GM23338 (cell line): ENCODE measurements around the gene PANK4. TPM values are rescaled to one million over a fixed set of nuclear protein-coding genes. Genes with fewer than 3 reads are reported as not detected.

Experiments used
- ATAC-seq: fragments of 200-7000 bp; cut with Tn5 transposase; 3 replicates; pipeline ENCODE4 v1.9.1; 2020
- DNase-seq: peaks from one replicate; pipeline ENCODE4 v3.0.0-alpha.2; 2015; ENCODE audit warnings: low spot score
- H2AFZ ChIP-seq: fragments of 200-600 bp; sonication (generic); 2 replicates; pipeline ENCODE4 v1.8.0; 2016; ENCODE audit warnings: antibody characterized with exemption, mild to moderate bottlenecking, moderate library complexity
- H3F3A ChIP-seq: fragments of 200-600 bp; sonication (generic); replicated peaks from 2 replicates; pipeline ENCODE4 v1.8.0; 2017; ENCODE audit warnings: antibody characterized with exemption, mixed run types, low read depth
- H3K27ac ChIP-seq: fragments of 200-600 bp; sonication (generic); 2 replicates; pipeline ENCODE4 v1.6.1; 2016; ENCODE audit warnings: low read depth
- H3K27me3 ChIP-seq: fragments of 200-600 bp; sonication (generic); 2 replicates; pipeline ENCODE4 v1.8.0; 2016; ENCODE audit warnings: mild to moderate bottlenecking, mixed run types, moderate library complexity; ENCODE audit not compliant: insufficient read depth
- H3K36me3 ChIP-seq: fragments of 200-600 bp; sonication (generic); 2 replicates; pipeline ENCODE4 v1.8.0; 2016; ENCODE audit warnings: mild to moderate bottlenecking; ENCODE audit not compliant: insufficient read depth
- H3K4me1 ChIP-seq: fragments of 200-600 bp; sonication (generic); 2 replicates; pipeline ENCODE4 v1.8.0; 2016; ENCODE audit warnings: mild to moderate bottlenecking, moderate library complexity; ENCODE audit not compliant: insufficient read depth
- H3K4me2 ChIP-seq: fragments of 200-600 bp; sonication (generic); 2 replicates; pipeline ENCODE4 v1.7.1; 2017; ENCODE audit warnings: mixed run types
- H3K4me3 ChIP-seq: fragments of 200-600 bp; sonication (generic); 2 replicates; pipeline ENCODE4 v1.6.1; 2016; ENCODE audit warnings: mixed run types
- H3K79me2 ChIP-seq: fragments of 200-600 bp; sonication (generic); replicated peaks from 2 replicates; pipeline ENCODE4 v1.8.0; 2017; ENCODE audit warnings: mild to moderate bottlenecking; ENCODE audit not compliant: insufficient read depth
- H3K9me2 ChIP-seq: fragments of 200-600 bp; sonication (generic); 2 replicates; pipeline ENCODE4 v1.8.0; 2017; ENCODE audit not compliant: insufficient read depth
- H4K20me1 ChIP-seq: fragments of 200-600 bp; sonication (generic); replicated peaks from 2 replicates; pipeline ENCODE4 v1.8.0; 2017; ENCODE audit warnings: mild to moderate bottlenecking; ENCODE audit not compliant: insufficient read depth
- H3K27ac Mint-ChIP-seq: 2 replicates; pipeline ENCODE4 v1.8.0; 2020; ENCODE audit warnings: inconsistent platforms, mild to moderate bottlenecking, moderate library complexity, mixed read lengths
- H3K27me3 Mint-ChIP-seq: 3 replicates; pipeline ENCODE4 v1.8.0; 2022; ENCODE audit warnings: low read depth, mild to moderate bottlenecking, moderate library complexity, mixed read lengths, inconsistent platforms; ENCODE audit not compliant: insufficient read depth, poor library complexity
- H3K36me3 Mint-ChIP-seq: 3 replicates; pipeline ENCODE4 v1.8.0; 2021; ENCODE audit warnings: low read depth, mild to moderate bottlenecking, inconsistent platforms, moderate library complexity, mixed read lengths
- H3K4me1 Mint-ChIP-seq: 3 replicates; pipeline ENCODE4 v1.8.0; 2020; ENCODE audit warnings: mild to moderate bottlenecking, inconsistent platforms, mixed read lengths
- H3K4me3 Mint-ChIP-seq: 3 replicates; pipeline ENCODE4 v1.8.0; 2021; ENCODE audit warnings: moderate library complexity, mild to moderate bottlenecking, inconsistent platforms, mixed read lengths
- H3K9me3 Mint-ChIP-seq: 3 replicates; pipeline ENCODE4 v1.8.0; 2020; ENCODE audit warnings: moderate library complexity, mild to moderate bottlenecking, inconsistent platforms, mixed read lengths
- CREB1 ChIP-seq: fragments of 250-450 bp; sonication (Bioruptor Pico); IDR thresholded peaks from 2 replicates; pipeline ENCODE4 v1.5.0; 2020; ENCODE audit warnings: low read depth, mild to moderate bottlenecking, moderate library complexity
- JUNB ChIP-seq: IDR thresholded peaks from one replicate; pipeline ENCODE4 v1.6.1; 2016; ENCODE audit warnings: antibody characterized with exemption; ENCODE audit not compliant: unreplicated experiment
- NANOG ChIP-seq: IDR thresholded peaks from 2 replicates; pipeline ENCODE4 v1.6.1; 2016; ENCODE audit warnings: antibody characterized with exemption, borderline replicate concordance
- POLR2AphosphoS5 ChIP-seq: IDR thresholded peaks from 2 replicates; pipeline ENCODE4 v1.6.1; 2016; ENCODE audit warnings: antibody characterized with exemption, low read depth
- STAT1 ChIP-seq: IDR thresholded peaks from one replicate; pipeline ENCODE4 v1.6.1; 2016; ENCODE audit warnings: antibody characterized with exemption; ENCODE audit not compliant: unreplicated experiment
- ZNF331 ChIP-seq: fragments of 250-450 bp; sonication (Bioruptor Pico); IDR thresholded peaks from 2 replicates; pipeline ENCODE4 v1.5.0; 2020; ENCODE audit warnings: low read depth, mild to moderate bottlenecking, moderate library complexity
- polyA plus RNA-seq: library from polyadenylated mRNA; unstranded; fragments of >200 nt; fragmentation: Nextera tagmentation; extraction: Ambion mirVana; gene quantifications from 2 replicates; pipeline ENCODE4 v1.2.1, GENCODE V29; 2016
- total RNA-seq: library from RNA; depleted of rRNA; stranded (reverse); fragments of >200 nt; shearing (Covaris generic); gene quantifications from 2 replicates; pipeline ENCODE4 v1.2.3, GENCODE V29; 2014
- TF ChIP-seq, protein P1 (sequence below): fragments of 250-450 bp; sonication (Bioruptor Pico); IDR thresholded peaks from 2 replicates; pipeline ENCODE4 v1.5.0; 2020; ENCODE audit warnings: mild to moderate bottlenecking, moderate library complexity
- TF ChIP-seq, protein P2 (sequence below), 2 experiments: fragments of 200-600 bp in 1 of 2; sonication (generic) in 1 of 2; conservative IDR thresholded peaks; 2 replicates each; pipeline versions ENCODE4 v1.5.1 to v1.6.1; 2016 to 2017; ENCODE audit warnings: antibody characterized with exemption in 2 of 2, low read depth in 2 of 2, mild to moderate bottlenecking in 2 of 2, moderate library complexity in 1 of 2

PANK4 gene
- total and polyA plus RNA-seq, 2 experiments from 2014 or later, result 25.8 to 43.7 TPM

DNA sequence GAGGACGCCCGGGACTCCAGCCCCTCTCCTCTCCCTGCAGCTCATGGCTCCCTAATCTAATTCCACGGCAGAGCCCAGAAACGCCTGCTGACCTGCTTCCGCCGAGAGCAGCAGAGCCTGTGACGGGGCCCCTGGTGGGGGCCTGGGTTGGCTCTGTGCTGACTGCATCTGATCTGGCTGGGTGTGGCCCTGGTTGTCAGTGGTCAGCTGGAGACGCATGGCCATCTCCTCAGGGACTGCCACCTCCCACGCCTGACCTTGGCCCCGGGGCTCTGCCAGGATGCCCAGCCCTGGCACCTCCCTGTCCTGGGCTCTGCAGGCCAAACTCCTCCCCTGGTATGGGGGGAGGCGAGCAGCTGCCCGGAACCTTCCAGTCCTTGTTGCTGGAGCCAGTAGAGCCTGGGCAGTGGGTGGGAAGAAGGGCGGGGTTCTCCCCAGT is 51.4 kb downstream of the PANK4 start:
- Histone ChIP-seq H3K36me3 (no peaks in the 10 kb centered on the region), H3F3A (no peaks in the 10 kb centered on the region), H3K27me3 (no peaks in the 10 kb centered on the region), H3K79me2 (no peaks in the 10 kb centered on the region), H3K9me2 (no peaks in the 10 kb centered on the region), H2AFZ (no peak overlapping the region), H3K4me1 (no peaks in the 10 kb centered on the region), H3K4me2 (no peak overlapping the region), H3K27ac (no peak overlapping the region), H4K20me1 (no peaks in the 10 kb centered on the region), H3K4me3 (no peak overlapping the region)
- peaks cover 1% of the 10 kb centered on the region for H3K27me3 Mint-ChIP-seq
- DNase-seq, result no peak
- H3K9me3 Mint-ChIP-seq, result no peaks in the 10 kb centered on the region
- H3K27ac Mint-ChIP-seq, result no peak overlapping the region
- TF ChIP-seq POLR2AphosphoS5 (no peak), JUNB (no peak), NANOG (no peak), STAT1 (no peak), ZNF331 (CRISPR knock-in tag) (no peak), CREB1 (CRISPR knock-in tag) (no peak)
- TF ChIP-seq, protein P1, sequence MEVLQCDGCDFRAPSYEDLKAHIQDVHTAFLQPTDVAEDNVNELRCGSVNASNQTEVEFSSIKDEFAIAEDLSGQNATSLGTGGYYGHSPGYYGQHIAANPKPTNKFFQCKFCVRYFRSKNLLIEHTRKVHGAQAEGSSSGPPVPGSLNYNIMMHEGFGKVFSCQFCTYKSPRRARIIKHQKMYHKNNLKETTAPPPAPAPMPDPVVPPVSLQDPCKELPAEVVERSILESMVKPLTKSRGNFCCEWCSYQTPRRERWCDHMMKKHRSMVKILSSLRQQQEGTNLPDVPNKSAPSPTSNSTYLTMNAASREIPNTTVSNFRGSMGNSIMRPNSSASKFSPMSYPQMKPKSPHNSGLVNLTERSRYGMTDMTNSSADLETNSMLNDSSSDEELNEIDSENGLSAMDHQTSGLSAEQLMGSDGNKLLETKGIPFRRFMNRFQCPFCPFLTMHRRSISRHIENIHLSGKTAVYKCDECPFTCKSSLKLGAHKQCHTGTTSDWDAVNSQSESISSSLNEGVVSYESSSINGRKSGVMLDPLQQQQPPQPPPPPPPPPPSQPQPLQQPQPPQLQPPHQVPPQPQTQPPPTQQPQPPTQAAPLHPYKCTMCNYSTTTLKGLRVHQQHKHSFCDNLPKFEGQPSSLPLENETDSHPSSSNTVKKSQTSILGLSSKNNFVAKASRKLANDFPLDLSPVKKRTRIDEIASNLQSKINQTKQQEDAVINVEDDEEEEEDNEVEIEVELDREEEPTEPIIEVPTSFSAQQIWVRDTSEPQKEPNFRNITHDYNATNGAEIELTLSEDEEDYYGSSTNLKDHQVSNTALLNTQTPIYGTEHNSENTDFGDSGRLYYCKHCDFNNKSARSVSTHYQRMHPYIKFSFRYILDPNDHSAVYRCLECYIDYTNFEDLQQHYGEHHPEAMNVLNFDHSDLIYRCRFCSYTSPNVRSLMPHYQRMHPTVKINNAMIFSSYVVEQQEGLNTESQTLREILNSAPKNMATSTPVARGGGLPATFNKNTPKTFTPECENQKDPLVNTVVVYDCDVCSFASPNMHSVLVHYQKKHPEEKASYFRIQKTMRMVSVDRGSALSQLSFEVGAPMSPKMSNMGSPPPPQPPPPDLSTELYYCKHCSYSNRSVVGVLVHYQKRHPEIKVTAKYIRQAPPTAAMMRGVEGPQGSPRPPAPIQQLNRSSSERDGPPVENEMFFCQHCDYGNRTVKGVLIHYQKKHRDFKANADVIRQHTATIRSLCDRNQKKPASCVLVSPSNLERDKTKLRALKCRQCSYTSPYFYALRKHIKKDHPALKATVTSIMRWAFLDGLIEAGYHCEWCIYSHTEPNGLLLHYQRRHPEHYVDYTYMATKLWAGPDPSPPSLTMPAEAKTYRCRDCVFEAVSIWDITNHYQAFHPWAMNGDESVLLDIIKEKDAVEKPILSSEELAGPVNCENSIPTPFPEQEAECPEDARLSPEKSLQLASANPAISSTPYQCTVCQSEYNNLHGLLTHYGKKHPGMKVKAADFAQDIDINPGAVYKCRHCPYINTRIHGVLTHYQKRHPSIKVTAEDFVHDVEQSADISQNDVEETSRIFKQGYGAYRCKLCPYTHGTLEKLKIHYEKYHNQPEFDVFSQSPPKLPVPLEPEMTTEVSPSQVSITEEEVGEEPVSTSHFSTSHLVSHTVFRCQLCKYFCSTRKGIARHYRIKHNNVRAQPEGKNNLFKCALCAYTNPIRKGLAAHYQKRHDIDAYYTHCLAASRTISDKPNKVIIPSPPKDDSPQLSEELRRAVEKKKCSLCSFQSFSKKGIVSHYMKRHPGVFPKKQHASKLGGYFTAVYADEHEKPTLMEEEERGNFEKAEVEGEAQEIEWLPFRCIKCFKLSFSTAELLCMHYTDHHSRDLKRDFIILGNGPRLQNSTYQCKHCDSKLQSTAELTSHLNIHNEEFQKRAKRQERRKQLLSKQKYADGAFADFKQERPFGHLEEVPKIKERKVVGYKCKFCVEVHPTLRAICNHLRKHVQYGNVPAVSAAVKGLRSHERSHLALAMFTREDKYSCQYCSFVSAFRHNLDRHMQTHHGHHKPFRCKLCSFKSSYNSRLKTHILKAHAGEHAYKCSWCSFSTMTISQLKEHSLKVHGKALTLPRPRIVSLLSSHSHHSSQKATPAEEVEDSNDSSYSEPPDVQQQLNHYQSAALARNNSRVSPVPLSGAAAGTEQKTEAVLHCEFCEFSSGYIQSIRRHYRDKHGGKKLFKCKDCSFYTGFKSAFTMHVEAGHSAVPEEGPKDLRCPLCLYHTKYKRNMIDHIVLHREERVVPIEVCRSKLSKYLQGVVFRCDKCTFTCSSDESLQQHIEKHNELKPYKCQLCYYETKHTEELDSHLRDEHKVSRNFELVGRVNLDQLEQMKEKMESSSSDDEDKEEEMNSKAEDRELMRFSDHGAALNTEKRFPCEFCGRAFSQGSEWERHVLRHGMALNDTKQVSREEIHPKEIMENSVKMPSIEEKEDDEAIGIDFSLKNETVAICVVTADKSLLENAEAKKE (CRISPR knock-in tag), result no peak
- TF ChIP-seq, protein P2, sequence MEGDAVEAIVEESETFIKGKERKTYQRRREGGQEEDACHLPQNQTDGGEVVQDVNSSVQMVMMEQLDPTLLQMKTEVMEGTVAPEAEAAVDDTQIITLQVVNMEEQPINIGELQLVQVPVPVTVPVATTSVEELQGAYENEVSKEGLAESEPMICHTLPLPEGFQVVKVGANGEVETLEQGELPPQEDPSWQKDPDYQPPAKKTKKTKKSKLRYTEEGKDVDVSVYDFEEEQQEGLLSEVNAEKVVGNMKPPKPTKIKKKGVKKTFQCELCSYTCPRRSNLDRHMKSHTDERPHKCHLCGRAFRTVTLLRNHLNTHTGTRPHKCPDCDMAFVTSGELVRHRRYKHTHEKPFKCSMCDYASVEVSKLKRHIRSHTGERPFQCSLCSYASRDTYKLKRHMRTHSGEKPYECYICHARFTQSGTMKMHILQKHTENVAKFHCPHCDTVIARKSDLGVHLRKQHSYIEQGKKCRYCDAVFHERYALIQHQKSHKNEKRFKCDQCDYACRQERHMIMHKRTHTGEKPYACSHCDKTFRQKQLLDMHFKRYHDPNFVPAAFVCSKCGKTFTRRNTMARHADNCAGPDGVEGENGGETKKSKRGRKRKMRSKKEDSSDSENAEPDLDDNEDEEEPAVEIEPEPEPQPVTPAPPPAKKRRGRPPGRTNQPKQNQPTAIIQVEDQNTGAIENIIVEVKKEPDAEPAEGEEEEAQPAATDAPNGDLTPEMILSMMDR (conservative IDR thresholded peaks at IDR 0.05; ENCODE audit: low read depth in 2 of 2), result no peak
- no peak for ATAC-seq
- no peaks in the 10 kb centered on the region for H3K36me3 Mint-ChIP-seq
- no peaks in the 10 kb centered on the region for H3K4me1 Mint-ChIP-seq
- no peak overlapping the region for H3K4me3 Mint-ChIP-seq
